Smooth muscle cell (in vitro differentiated cells): Measurements from ENCODE around the gene JPT2. TPM values are rescaled to one million over a fixed set of nuclear protein-coding genes. Genes with fewer than 3 reads are reported as not detected.

ENCODE experiments used
- DNase-seq: peaks from one replicate; lab custom pipeline; 2025; ENCODE audit not compliant: unreplicated experiment; lab: John Stamatoyannopoulos, UW
- H2AFZ ChIP-seq: fragments of 200-600 bp; sonication (generic); 2 replicates; pipeline ENCODE4 v1.6.0; 2016; ENCODE audit warnings: antibody characterized with exemption, low read depth, mild to moderate bottlenecking
- H3F3A ChIP-seq: fragments of 200-600 bp; sonication (generic); 2 replicates; pipeline ENCODE4 v1.6.0; 2017; ENCODE audit warnings: antibody characterized with exemption, low read depth
- H3K27ac ChIP-seq: fragments of 200-600 bp; sonication (generic); 2 replicates; pipeline ENCODE4 v1.5.1; 2016; ENCODE audit warnings: low read depth, mild to moderate bottlenecking
- H3K27me3 ChIP-seq: fragments of 200-600 bp; sonication (generic); 2 replicates; pipeline ENCODE4 v1.6.1; 2016; ENCODE audit warnings: low read depth, mild to moderate bottlenecking
- H3K36me3 ChIP-seq: fragments of 200-600 bp; sonication (generic); 2 replicates; pipeline ENCODE4 v1.5.1; 2016; ENCODE audit warnings: low read depth
- H3K4me1 ChIP-seq: fragments of 200-600 bp; sonication (generic); 2 replicates; pipeline ENCODE4 v1.5.1; 2016; ENCODE audit warnings: low read depth
- H3K4me2 ChIP-seq: fragments of 200-600 bp; sonication (generic); 2 replicates; pipeline ENCODE4 v1.6.0; 2016; ENCODE audit warnings: mild to moderate bottlenecking
- H3K4me3 ChIP-seq: fragments of 200-600 bp; sonication (generic); 2 replicates; pipeline ENCODE4 v1.5.1; 2016; ENCODE audit warnings: mild to moderate bottlenecking
- H3K79me2 ChIP-seq: fragments of 200-600 bp; sonication (generic); 2 replicates; pipeline ENCODE4 v1.6.0; 2016; ENCODE audit warnings: low read depth, mild to moderate bottlenecking
- H3K9ac ChIP-seq: fragments of 200-600 bp; sonication (generic); 2 replicates; pipeline ENCODE4 v1.6.0; 2016; ENCODE audit warnings: low read depth
- H3K9me3 ChIP-seq: fragments of 200-600 bp; sonication (generic); replicated peaks from 2 replicates; pipeline ENCODE4 v1.5.1; 2016; ENCODE audit warnings: low read depth
- H4K20me1 ChIP-seq: fragments of 200-600 bp; sonication (generic); 2 replicates; pipeline ENCODE4 v1.6.0; 2016; ENCODE audit warnings: low read depth
- WGBS: methylation state at CpG from one replicate; pipeline ENCODE4 v1.1.7; 2016; ENCODE audit warnings: low lambda C conversion rate; 5-methylcytosine and 5-hydroxymethylcytosine counted together
- polyA plus RNA-seq: library from polyadenylated mRNA; unstranded; fragments of >200 nt; fragmentation: Nextera tagmentation; extraction: Ambion mirVana; gene quantifications from 2 replicates; pipeline ENCODE4 v1.2.1, GENCODE V29; 2016
- total RNA-seq: library from RNA; depleted of rRNA; stranded (reverse); fragments of >200 nt; gene quantifications from 2 replicates; pipeline ENCODE4 v1.2.3, GENCODE V29; 2014
- TF ChIP-seq, protein P1 (sequence below): fragments of 200-600 bp; sonication (generic); IDR thresholded peaks from 2 replicates; pipeline ENCODE4 v1.5.1; 2017; ENCODE audit warnings: borderline replicate concordance, mild to moderate bottlenecking, antibody characterized with exemption; ENCODE audit not compliant: insufficient read depth, poor library complexity, severe bottlenecking

Gene JPT2
- total and polyA plus RNA-seq, 2 experiments from 2014 or later, result 7.2 to 28.6 TPM

DNA sequence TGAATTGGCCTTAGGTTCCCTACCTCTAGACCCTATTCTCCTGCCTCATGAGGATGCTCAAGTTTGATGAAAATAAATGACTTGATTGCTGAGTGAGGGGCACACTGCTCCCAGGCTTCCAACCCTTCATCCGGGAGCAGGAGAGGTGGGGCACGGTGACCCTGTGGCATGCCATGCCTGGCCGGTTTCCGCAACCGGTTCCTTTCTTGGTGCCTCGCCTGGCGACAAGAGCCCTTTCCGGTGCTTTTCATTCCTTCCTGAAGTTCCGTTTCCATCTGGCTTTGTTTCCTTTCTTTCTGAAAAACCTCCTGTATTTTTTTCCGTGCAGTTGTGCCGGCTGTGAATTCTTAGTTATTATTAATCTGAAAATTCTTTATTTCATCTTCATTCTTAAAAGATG lies 38.2 kb upstream of the JPT2 start:
- Histone ChIP-seq H3K79me2 (peaks cover 13% of the 10 kb centered on the region), H4K20me1 (peaks cover 49% of the 10 kb centered on the region), H3K4me2 (no peak overlapping the region), H3K9me3 (no peaks in the 10 kb centered on the region), H2AFZ (no peak overlapping the region), H3K4me1 (no peaks in the 10 kb centered on the region), H3K27me3 (no peaks in the 10 kb centered on the region), H3K36me3 (no peaks in the 10 kb centered on the region), H3F3A (no peaks in the 10 kb centered on the region), H3K27ac (no peak overlapping the region), H3K4me3 (no peak overlapping the region), H3K9ac (no peak overlapping the region)
- WGBS, result 98% methylated on average over 11 of the region's 11 CpGs
- no peak for DNase-seq
- TF ChIP-seq, protein P1, sequence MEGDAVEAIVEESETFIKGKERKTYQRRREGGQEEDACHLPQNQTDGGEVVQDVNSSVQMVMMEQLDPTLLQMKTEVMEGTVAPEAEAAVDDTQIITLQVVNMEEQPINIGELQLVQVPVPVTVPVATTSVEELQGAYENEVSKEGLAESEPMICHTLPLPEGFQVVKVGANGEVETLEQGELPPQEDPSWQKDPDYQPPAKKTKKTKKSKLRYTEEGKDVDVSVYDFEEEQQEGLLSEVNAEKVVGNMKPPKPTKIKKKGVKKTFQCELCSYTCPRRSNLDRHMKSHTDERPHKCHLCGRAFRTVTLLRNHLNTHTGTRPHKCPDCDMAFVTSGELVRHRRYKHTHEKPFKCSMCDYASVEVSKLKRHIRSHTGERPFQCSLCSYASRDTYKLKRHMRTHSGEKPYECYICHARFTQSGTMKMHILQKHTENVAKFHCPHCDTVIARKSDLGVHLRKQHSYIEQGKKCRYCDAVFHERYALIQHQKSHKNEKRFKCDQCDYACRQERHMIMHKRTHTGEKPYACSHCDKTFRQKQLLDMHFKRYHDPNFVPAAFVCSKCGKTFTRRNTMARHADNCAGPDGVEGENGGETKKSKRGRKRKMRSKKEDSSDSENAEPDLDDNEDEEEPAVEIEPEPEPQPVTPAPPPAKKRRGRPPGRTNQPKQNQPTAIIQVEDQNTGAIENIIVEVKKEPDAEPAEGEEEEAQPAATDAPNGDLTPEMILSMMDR, result no peak

DNA sequence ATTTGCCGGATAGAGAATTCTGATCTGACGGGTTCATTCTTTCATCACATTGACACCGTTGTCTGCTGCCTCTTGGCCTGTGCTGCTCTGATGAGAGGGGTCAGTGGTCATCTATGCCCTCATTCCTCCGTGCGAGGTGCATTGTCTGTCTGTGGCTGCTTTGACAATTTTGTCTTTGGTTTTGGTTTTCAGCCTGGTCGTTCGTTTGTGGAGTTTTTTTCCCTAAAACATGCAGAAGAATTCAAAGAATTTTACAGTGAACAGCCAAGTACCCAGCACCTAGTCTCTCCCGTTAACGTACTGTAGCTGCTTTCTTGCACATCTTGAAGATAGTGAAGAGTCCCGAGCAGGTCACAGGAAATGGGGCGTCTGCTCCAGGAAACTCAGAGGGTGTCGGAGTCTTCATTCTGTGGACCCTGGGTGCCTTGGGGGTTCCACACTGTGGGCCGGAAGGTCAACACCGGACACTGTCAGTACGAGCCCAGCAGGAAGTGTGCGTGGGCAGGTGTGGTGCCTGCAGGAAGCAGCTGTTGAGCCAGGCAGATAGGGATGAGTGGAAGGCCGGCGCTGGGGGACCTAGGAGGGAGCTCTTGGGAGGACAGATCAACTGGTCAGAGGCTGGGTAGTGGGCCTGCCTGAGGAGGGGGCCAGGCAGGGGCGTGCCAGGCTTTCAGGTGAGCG lies 37.7 kb upstream of the JPT2 start:
- peaks cover 15% of the 10 kb centered on the region for H3K79me2 ChIP-seq
- TF ChIP-seq, protein P1, result no peak
- no peak overlapping the region for H3K4me3 ChIP-seq

DNA sequence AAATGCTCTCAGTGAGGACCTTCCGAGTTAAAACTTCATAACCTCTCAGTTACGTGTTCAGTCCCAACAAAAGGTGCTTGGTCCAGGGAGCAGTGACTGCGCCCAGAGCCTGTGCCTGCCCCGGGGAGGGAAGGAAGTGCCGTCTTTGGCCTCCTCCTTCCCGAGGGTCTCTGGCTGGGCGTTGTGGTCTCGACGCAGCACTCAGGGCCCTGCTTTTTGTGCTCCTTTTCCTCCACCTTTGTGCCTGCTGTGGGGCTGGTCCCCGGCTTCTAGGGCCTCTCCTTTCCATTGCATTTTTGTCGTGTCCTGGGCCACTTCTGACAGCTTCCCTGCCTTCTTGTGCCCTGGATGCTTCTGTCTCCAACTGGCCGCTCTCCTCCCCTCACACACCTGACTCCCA lies 36.8 kb upstream of the JPT2 start:
- Histone ChIP-seq H3K36me3 (no peaks in the 10 kb centered on the region), H4K20me1 (peaks cover 49% of the 10 kb centered on the region), H3F3A (peaks cover 5% of the 10 kb centered on the region), H3K4me1 (peaks cover 1% of the 10 kb centered on the region), H3K4me3 (no peak overlapping the region), H3K27me3 (no peaks in the 10 kb centered on the region), H2AFZ (no peak overlapping the region), H3K79me2 (peaks cover 15% of the 10 kb centered on the region), H3K27ac (no peak overlapping the region), H3K4me2 (no peak overlapping the region), H3K9ac (no peak overlapping the region), H3K9me3 (no peaks in the 10 kb centered on the region)
- DNase-seq, result no peak
- TF ChIP-seq, protein P1, result no peak
- 97% methylated on average over 12 of the region's 12 CpGs for WGBS

More for the DNA sequence above, 37.7 kb upstream of the JPT2 start:
- no peaks in the 10 kb centered on the region for H3K27me3 ChIP-seq
- H3F3A ChIP-seq, result no peaks in the 10 kb centered on the region
- 90% methylated on average over 20 of the region's 20 CpGs for WGBS
- no peak overlapping the region for H3K4me2 ChIP-seq
- H3K9me3 ChIP-seq, result no peaks in the 10 kb centered on the region
- H3K9ac ChIP-seq, result no peak overlapping the region
- H3K36me3 ChIP-seq, result no peaks in the 10 kb centered on the region
- H4K20me1 ChIP-seq, result peaks cover 49% of the 10 kb centered on the region
- no peak overlapping the region for H2AFZ ChIP-seq
- no peaks in the 10 kb centered on the region for H3K4me1 ChIP-seq
- H3K27ac ChIP-seq, result no peak overlapping the region
- no peak for DNase-seq

DNA sequence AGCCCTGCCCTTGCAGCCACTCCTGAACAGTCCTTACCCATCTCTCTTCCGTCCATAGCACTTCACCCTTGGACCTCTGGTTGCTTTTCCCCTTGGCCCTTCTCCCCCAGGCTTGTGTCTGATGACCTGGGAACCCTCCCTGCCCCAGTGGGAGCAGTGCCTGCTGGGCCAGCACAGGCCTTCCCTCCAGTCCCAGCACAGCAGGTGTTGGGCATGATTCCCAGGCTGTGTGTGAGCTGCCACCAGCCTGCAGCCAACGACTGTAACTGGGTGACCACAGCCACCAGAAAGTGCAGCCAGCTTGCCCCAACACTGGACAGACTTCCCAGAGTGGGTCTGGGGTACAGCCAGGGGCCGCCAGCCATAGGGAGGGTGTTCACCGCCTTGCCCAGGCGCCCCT lies 35.9 kb upstream of the JPT2 start:
- H3K79me2 ChIP-seq, result peaks cover 8% of the 10 kb centered on the region
- no peaks in the 10 kb centered on the region for H3K27me3 ChIP-seq
- H3K36me3 ChIP-seq, result no peaks in the 10 kb centered on the region
- peaks cover 11% of the 10 kb centered on the region for H3F3A ChIP-seq
- peaks cover 4% of the 10 kb centered on the region for H3K4me1 ChIP-seq
- no peak overlapping the region for H2AFZ ChIP-seq
- H3K9ac ChIP-seq, result no peak overlapping the region
- H3K4me2 ChIP-seq, result no peak overlapping the region
- peaks cover 49% of the 10 kb centered on the region for H4K20me1 ChIP-seq
- no peaks in the 10 kb centered on the region for H3K9me3 ChIP-seq
- H3K27ac ChIP-seq, result no peak overlapping the region
- no peak overlapping the region for H3K4me3 ChIP-seq
- 96% methylated on average over 5 of the region's 5 CpGs for WGBS
- TF ChIP-seq, protein P1, result no peak
- DNase-seq, result no peak
